Germinal center (tissue), 1 donor: ENCODE measurements around the gene USP31.

Experiments
- DNase-seq: peaks from one replicate; pipeline ENCODE4 v3.0.0; 2012; ENCODE audit warnings: mixed read lengths, low spot score

Gene USP31

GRCh38 chr16:23149267-23149992 lies at the start of gene USP31:
USP31 (minus strand) TSS chr16:23149452; CDS start chr16:23149270, 182 bp downstream.
- peak; percentile 89 for DNase-seq

GRCh38 chr16:23196539-23196938 lies 47.3 kb upstream of the USP31 start:
- no peak for DNase-seq

- no peak for DNase-seq
Measured at GRCh38 chr16:23195366-23195978, 46.2 kb upstream of the USP31 start.

- DNase-seq, result no peak
Measured at GRCh38 chr16:23194497-23195221, 45.4 kb upstream of the USP31 start.

- DNase-seq, result no peak
Measured at GRCh38 chr16:23188911-23189310, 39.7 kb upstream of the USP31 start.

- DNase-seq, result no peak
Measured at GRCh38 chr16:23187341-23187740, 38.1 kb upstream of the USP31 start.

- no peak for DNase-seq
Measured at GRCh38 chr16:23186171-23186570, 36.9 kb upstream of the USP31 start.

GRCh38 chr16:23185656-23186055 lies 36.4 kb upstream of the USP31 start:
- no peak for DNase-seq

GRCh38 chr16:23183543-23183862 lies 34.3 kb upstream of the USP31 start:
- DNase-seq, result no peak

- DNase-seq, result peak; percentile 51
Measured at GRCh38 chr16:23182679-23183542, 33.7 kb upstream of the USP31 start, which contains the start of gene SCNN1G. SCNN1G (plus strand) TSS chr16:23182745; CDS start chr16:23186272, 3,527 bp downstream.

- peak; percentile 92 for DNase-seq
Measured at GRCh38 chr16:23182206-23182678, 33.0 kb upstream of the USP31 start.

- DNase-seq, result no peak
Measured at GRCh38 chr16:23181506-23181905, 32.3 kb upstream of the USP31 start.

GRCh38 chr16:23175651-23176050 lies 26.4 kb upstream of the USP31 start:
- DNase-seq, result no peak

- no peak for DNase-seq
Measured at GRCh38 chr16:23174622-23175021, 25.4 kb upstream of the USP31 start.

- DNase-seq, result no peak
Measured at GRCh38 chr16:23172994-23173393, 23.7 kb upstream of the USP31 start.

GRCh38 chr16:23172583-23172982 lies 23.3 kb upstream of the USP31 start:
- DNase-seq, result no peak

- DNase-seq, result no peak
Measured at GRCh38 chr16:23164736-23165135, 15.5 kb upstream of the USP31 start.

- no peak for DNase-seq
Measured at GRCh38 chr16:23163921-23164320, 14.7 kb upstream of the USP31 start.

- no peak for DNase-seq
Measured at GRCh38 chr16:23160574-23160973, 11.3 kb upstream of the USP31 start.

GRCh38 chr16:23160082-23160481 lies 10.8 kb upstream of the USP31 start:
- no peak for DNase-seq

- no peak for DNase-seq
Measured at GRCh38 chr16:23158114-23158513, 8.9 kb upstream of the USP31 start.

- DNase-seq, result no peak
Measured at GRCh38 chr16:23156946-23157460, 7.8 kb upstream of the USP31 start.
